GM12875 (cell line): ENCODE measurements around the gene DACT3.
A peak's percentile ranks its signal among the peaks of the same experiment; 100 is the strongest.

ENCODE experiments used
- H3K4me3 ChIP-seq: one replicate; pipeline ENCODE4 v1.5.1; 2011; ENCODE audit warnings: low read depth, low read length, control low read depth
- TF ChIP-seq, protein P1 (sequence below): IDR thresholded peaks from 2 replicates; pipeline ENCODE4 v1.5.1; 2011; ENCODE audit warnings: low read depth, mild to moderate bottlenecking, control low read depth, inconsistent platforms, low read length, moderate library complexity, borderline replicate concordance; ENCODE audit not compliant: insufficient read depth

The DACT3 gene

DNA sequence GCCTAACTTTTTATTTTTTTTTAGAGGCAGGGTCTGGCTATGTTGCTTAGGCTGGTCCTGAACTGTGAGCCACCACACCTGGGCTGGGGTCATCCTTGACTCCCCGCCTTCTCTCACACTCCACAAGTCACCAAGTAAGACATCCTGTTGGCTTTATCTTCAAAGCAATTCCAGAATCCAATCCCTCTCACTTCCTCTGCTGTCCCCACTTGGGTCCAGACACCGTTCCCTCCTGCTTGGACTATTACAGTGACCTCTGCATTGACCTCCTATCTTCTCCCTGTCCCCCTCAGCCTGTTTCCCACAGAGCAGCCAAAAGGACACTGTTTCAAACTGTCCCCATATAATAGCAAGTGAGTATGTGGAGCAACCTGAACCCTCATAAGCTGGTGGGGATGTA lies 20.3 kb downstream of the DACT3 start:
- no peak overlapping the region for H3K4me3 ChIP-seq

DNA sequence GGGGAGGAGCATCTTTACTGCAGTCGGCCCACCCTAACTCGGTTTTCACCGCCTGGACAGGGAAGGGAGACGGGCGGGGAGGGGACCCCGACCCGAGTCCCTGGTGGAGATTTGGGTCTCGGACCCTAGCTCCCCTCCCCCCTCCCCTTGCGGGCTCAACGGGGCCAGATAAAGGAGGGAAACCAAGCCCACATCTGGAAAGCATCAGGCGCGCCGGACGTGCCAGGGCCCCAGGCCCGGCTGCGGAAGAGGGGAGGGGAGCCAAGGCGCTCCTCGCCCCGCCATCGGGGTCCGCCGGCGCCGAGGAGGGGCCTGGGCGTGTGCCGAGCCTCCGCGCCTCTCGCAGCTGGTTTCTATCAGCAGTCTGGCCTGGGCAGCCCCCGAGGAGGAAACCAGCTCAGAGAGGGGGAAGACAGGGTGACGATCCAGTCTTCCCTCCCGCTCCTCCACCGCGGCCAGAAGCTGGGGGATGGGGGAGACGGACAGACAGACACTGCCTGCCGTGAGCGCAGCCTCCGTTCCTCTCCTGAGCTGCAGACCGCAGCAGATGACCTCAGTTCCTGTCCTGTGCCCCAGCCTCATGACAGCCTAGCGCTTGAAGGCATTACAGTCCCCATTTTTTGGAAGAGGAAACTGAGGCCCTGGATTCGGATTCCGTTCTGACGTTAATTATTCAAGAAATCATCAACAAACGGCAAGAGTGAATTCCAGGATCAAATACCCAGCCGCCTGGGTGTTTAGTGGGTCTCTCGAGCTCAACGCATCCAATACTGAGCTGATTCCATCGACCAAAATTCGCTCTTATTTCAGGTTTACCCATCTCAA lies 21.4 kb downstream of the DACT3 start:
- TF ChIP-seq, protein P1, sequence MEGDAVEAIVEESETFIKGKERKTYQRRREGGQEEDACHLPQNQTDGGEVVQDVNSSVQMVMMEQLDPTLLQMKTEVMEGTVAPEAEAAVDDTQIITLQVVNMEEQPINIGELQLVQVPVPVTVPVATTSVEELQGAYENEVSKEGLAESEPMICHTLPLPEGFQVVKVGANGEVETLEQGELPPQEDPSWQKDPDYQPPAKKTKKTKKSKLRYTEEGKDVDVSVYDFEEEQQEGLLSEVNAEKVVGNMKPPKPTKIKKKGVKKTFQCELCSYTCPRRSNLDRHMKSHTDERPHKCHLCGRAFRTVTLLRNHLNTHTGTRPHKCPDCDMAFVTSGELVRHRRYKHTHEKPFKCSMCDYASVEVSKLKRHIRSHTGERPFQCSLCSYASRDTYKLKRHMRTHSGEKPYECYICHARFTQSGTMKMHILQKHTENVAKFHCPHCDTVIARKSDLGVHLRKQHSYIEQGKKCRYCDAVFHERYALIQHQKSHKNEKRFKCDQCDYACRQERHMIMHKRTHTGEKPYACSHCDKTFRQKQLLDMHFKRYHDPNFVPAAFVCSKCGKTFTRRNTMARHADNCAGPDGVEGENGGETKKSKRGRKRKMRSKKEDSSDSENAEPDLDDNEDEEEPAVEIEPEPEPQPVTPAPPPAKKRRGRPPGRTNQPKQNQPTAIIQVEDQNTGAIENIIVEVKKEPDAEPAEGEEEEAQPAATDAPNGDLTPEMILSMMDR: no peak
- H3K4me3 ChIP-seq: peak overlapping the region; percentile 49

More for the DNA sequence above, 20.3 kb downstream of the DACT3 start:
- TF ChIP-seq, protein P1: no peak

DNA sequence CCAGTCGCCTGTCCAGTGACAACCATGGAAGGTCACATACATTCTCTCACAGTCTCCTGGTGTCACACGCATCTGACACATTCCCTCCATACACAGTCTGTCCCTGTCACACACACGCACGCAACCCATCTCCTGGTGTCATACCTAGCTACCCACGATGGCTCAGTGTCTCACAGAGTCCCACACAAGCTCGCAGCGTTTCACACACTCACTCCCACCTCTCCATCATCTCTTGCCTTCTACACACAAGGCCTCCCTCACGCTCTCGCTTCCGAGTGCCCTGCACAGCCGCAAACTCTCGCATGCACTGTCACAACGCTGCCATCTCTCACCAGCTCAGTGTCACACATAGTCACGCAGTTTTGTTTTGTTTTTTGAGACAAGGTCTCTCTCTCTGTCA lies 23.8 kb downstream of the DACT3 start:
- TF ChIP-seq, protein P1: no peak
- no peak overlapping the region for H3K4me3 ChIP-seq

DNA sequence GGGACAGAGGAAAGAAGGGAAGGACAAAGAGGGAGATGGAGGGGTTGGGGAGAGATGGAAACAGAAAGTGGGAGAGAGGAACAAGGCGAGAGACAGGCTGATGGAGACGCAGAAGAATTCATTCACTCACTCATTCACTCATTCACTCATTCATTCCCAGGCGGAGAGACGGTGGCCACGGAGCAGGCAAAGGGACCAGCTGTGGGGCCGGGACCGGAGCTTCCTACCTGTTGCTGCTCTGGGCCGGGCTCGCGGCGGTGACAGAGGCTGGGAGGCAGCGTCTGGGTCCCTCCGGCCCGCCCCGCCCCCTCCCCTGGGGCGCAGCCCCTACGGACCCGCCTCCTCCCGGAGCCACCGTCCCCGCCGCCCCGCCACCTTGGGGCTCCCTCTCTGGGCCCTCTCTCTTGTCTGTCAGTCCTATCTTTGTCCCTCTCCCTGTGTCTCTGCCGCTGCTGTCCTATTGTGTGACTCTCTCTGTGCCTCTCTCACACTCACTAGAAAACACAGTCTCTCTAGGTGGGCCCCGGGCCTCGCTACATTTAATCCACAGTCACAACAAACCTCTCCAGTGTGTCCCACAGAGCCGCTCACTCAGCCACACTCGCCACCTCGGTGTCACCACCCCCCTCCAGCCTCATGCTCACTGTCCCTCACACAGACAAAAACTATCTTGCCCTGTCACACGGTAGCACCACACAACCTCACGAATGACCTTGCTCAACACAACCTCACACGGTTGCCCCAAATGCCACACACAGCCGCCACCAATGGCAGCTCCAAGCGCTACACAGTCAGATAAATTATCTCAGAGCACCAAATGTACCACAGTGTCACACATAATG lies 24.8 kb downstream of the DACT3 start, which contains the start of gene GNG8:
GNG8 (minus strand) TSS at position 283 of the 842 bp plus-strand sequence. CDS start 1,520 bp downstream, outside the sequence.
- no peak within 1 kb of the TSS for H3K4me3 ChIP-seq
- TF ChIP-seq, protein P1: no peak

DNA sequence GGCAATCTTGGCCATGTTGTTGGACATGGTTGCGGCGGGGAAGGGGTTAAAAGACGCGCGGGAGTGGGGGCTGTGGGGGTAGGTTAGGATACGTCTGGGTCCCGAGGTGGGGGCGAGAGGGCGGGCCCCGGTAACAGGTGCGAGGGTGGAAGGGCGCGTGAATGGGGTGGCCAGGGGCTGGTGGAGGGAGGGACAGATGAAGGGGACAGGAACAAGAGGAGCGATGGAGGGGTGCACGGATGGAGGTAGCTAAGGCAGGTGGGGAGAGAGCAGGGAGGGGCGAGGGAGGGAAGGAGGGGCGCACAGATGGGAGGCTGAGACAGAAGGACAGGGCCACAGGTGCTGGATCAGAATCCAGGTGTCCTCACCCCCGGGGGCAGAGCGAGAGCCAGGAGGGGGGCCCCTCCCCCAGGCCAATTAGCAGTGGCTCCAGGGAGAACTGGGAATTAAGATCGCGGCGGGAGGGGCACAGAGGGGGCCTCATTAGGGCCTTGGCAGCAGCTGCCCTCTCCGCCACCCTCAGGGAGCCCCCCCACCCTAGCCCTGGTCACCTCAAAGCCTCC lies 26.2 kb downstream of the DACT3 start:
- TF ChIP-seq, protein P1: no peak
- H3K4me3 ChIP-seq: peak overlapping the region; percentile 21

DNA sequence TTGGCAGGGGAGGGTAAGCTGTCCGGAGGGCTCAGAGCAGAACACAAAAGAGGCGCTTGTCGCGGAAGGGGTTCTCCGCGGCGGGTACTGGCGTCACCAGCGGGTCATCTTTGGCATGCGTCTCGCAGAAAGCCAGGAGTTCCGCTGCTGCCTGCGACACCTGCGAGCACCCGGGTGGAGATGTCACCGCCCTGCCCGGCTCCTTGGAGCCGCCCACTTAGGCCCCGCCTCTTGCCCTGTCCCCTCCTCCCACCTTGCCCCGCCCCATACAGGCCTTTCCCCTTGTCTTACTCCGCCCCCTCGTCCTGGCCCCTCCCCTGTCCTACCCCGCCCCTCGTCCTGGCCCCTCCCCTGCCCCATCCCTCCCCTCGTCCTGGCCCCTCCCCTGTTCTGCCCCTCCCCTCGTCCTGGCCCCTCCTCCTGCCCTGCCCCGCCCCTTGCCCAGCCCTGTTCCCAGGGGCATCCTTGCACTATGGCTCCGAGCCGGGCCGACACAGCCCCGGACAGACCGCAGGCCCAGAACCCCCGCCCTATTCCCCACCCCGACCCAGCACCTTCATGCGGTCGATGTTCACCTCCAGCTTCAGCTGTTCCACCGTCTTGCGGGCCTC lies 26.8 kb downstream of the DACT3 start:
- TF ChIP-seq, protein P1: no peak
- peak overlapping the region; percentile 21 for H3K4me3 ChIP-seq
